SK-N-SH treated with all-trans-retinoic acid at 6 μM for 48 hours (cell line): ENCODE measurements around the gene PPL.

Source experiments
- ATAC-seq: fragments of 200-7000 bp; cut with Tn5 transposase; 3 replicates; pipeline ENCODE4 v1.9.1; 2020; ENCODE audit warnings: mild to moderate bottlenecking, moderate library complexity
- ARNTL ChIP-seq: fragments of 450-650 bp; formaldehyde crosslinking; IDR thresholded peaks from 2 replicates; pipeline ENCODE4 v1.5.0; 2020; ENCODE audit warnings: low read depth, mild to moderate bottlenecking, moderate library complexity, borderline replicate concordance
- BACH2 ChIP-seq: fragments of 250-450 bp; sonication (Bioruptor Pico); IDR thresholded peaks from 2 replicates; pipeline ENCODE4 v1.9.0; 2021; ENCODE audit warnings: mild to moderate bottlenecking, borderline replicate concordance
- CSDC2 ChIP-seq: fragments of 250-450 bp; sonication (Bioruptor Pico); IDR thresholded peaks from 2 replicates; pipeline ENCODE4 v1.5.0; 2020; ENCODE audit warnings: mild to moderate bottlenecking, moderate library complexity
- CSRNP3 ChIP-seq: fragments of 250-450 bp; sonication (Bioruptor Pico); IDR thresholded peaks from 2 replicates; pipeline ENCODE4 v1.5.1; 2021; ENCODE audit warnings: mild to moderate bottlenecking, moderate library complexity
- ESRRG ChIP-seq: fragments of 250-450 bp; sonication (Bioruptor Pico); IDR thresholded peaks from 2 replicates; pipeline ENCODE4 v1.6.1; 2021; ENCODE audit warnings: mild to moderate bottlenecking
- GLIS3 ChIP-seq: fragments of 250-450 bp; sonication (Bioruptor Pico); IDR thresholded peaks from 2 replicates; pipeline ENCODE4 v1.5.0; 2020; ENCODE audit warnings: mild to moderate bottlenecking, moderate library complexity
- ISL1 ChIP-seq: fragments of 250-450 bp; sonication (Bioruptor Pico); IDR thresholded peaks from 2 replicates; pipeline ENCODE4 v2.1.2; 2022; ENCODE audit warnings: mild to moderate bottlenecking, moderate library complexity
- OSR1 ChIP-seq: fragments of 250-450 bp; sonication (Bioruptor Pico); IDR thresholded peaks from 2 replicates; pipeline ENCODE4 v1.8.0; 2022; ENCODE audit warnings: moderate library complexity, mild to moderate bottlenecking, inconsistent platforms
- POU6F1 ChIP-seq: fragments of 250-450 bp; sonication (Bioruptor Pico); IDR thresholded peaks from 2 replicates; pipeline ENCODE4 v1.8.0; 2021; ENCODE audit warnings: low read depth, mild to moderate bottlenecking, moderate library complexity, borderline replicate concordance
- RARB ChIP-seq: fragments of 250-450 bp; sonication (Bioruptor Pico); IDR thresholded peaks from 2 replicates; pipeline ENCODE4 v1.8.0; 2021; ENCODE audit warnings: mild to moderate bottlenecking, moderate library complexity
- SNAI2 ChIP-seq: fragments of 250-450 bp; sonication (Bioruptor Pico); IDR thresholded peaks from 2 replicates; pipeline ENCODE4 v1.5.0; 2020; ENCODE audit warnings: mild to moderate bottlenecking, moderate library complexity
- TCF4 ChIP-seq: fragments of 250-450 bp; sonication (Bioruptor Pico); IDR thresholded peaks from 2 replicates; pipeline ENCODE4 v1.8.0; 2021; ENCODE audit warnings: mild to moderate bottlenecking, moderate library complexity, borderline replicate concordance
- TOX ChIP-seq: fragments of 250-450 bp; sonication (Bioruptor Pico); IDR thresholded peaks from 2 replicates; pipeline ENCODE4 v1.8.0; 2021; ENCODE audit warnings: mild to moderate bottlenecking, moderate library complexity, borderline replicate concordance
- TSHZ2 ChIP-seq: fragments of 250-450 bp; sonication (Bioruptor Pico); IDR thresholded peaks from 2 replicates; pipeline ENCODE4 v1.5.0; 2020; ENCODE audit warnings: mild to moderate bottlenecking, moderate library complexity
- ZC3H10 ChIP-seq: fragments of 250-450 bp; sonication (Bioruptor Pico); IDR thresholded peaks from 2 replicates; pipeline ENCODE4 v1.5.1; 2021; ENCODE audit warnings: mild to moderate bottlenecking, moderate library complexity
- ZFP3 ChIP-seq: fragments of 250-450 bp; sonication (Bioruptor Pico); IDR thresholded peaks from 2 replicates; pipeline ENCODE4 v1.5.0; 2020; ENCODE audit warnings: mild to moderate bottlenecking, moderate library complexity
- ZFP30 ChIP-seq: fragments of 450-650 bp; formaldehyde crosslinking; IDR thresholded peaks from 2 replicates; pipeline ENCODE4 v1.5.0; 2022; ENCODE audit warnings: mild to moderate bottlenecking, moderate library complexity
- ZNF70 ChIP-seq: fragments of 450-650 bp; formaldehyde crosslinking; IDR thresholded peaks from 2 replicates; pipeline ENCODE4 v1.5.0; 2020; ENCODE audit warnings: mild to moderate bottlenecking, moderate library complexity
- ZNF8 ChIP-seq: fragments of 450-650 bp; formaldehyde crosslinking; IDR thresholded peaks from 2 replicates; pipeline ENCODE4 v1.5.0; 2020; ENCODE audit warnings: mild to moderate bottlenecking, moderate library complexity
- TF ChIP-seq, protein P1 (sequence below): fragments of 250-450 bp; sonication (Bioruptor Pico); IDR thresholded peaks from 2 replicates; pipeline ENCODE4 v1.5.1; 2020; ENCODE audit warnings: low read depth, mild to moderate bottlenecking, moderate library complexity

PPL gene

GRCh38 chr16:4911970-4912386 lies 25.0 kb downstream of the PPL start:
- ATAC-seq, result no peak
- TF ChIP-seq TCF4 (CRISPR knock-in tag) (no peak), ZNF8 (CRISPR knock-in tag) (no peak), ESRRG (no peak), TOX (CRISPR knock-in tag) (no peak), ZFP3 (CRISPR knock-in tag) (no peak), ISL1 (CRISPR knock-in tag) (no peak), RARB (CRISPR knock-in tag) (no peak), ZNF70 (CRISPR knock-in tag) (no peak), CSDC2 (CRISPR knock-in tag) (no peak), TSHZ2 (CRISPR knock-in tag) (no peak)

- ATAC-seq, result no peak
- TF ChIP-seq SNAI2 (CRISPR knock-in tag) (no peak), BACH2 (CRISPR knock-in tag) (no peak), CSDC2 (CRISPR knock-in tag) (no peak), GLIS3 (CRISPR knock-in tag) (no peak), ZNF8 (CRISPR knock-in tag) (no peak), ZNF70 (CRISPR knock-in tag) (no peak), TOX (CRISPR knock-in tag) (no peak), TCF4 (CRISPR knock-in tag) (no peak)
Observed at GRCh38 chr16:4910828-4911227, 26.1 kb downstream of the PPL start.

DNA sequence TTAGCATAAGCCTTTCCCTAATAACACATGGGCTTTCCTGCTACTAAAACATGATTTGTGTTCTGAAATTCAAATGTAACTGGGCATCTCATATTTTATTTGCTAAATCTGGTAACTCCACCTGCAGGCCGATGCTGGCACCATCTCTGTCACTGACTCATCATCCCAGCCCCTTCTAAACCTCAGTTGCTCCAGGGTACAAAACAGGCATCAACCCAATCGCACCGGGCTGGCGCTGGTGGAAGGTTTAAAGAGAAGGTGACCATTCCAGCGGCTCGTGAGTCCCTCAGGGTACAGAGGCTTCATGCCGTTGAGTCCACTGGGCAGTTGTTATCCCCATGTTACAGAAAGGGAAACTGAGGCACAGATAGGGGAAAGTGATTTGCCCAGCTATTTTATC lies 27.1 kb downstream of the PPL start:
- no peak for ATAC-seq

More for the DNA sequence above, 27.1 kb downstream of the PPL start:
- no peak for TF ChIP-seq TCF4 (CRISPR knock-in tag)
- TF ChIP-seq ZFP30, result no peak
- TF ChIP-seq ZFP3 (CRISPR knock-in tag), result no peak
- no peak for TF ChIP-seq OSR1
- no peak for TF ChIP-seq SNAI2 (CRISPR knock-in tag)
- TF ChIP-seq CSRNP3 (CRISPR knock-in tag), result no peak
- TF ChIP-seq RARB (CRISPR knock-in tag), result no peak
- no peak for TF ChIP-seq TSHZ2 (CRISPR knock-in tag)
- TF ChIP-seq CSDC2 (CRISPR knock-in tag), result no peak
- TF ChIP-seq ZNF70 (CRISPR knock-in tag), result no peak
- TF ChIP-seq ZC3H10 (CRISPR knock-in tag), result no peak
- TF ChIP-seq, protein P1, sequence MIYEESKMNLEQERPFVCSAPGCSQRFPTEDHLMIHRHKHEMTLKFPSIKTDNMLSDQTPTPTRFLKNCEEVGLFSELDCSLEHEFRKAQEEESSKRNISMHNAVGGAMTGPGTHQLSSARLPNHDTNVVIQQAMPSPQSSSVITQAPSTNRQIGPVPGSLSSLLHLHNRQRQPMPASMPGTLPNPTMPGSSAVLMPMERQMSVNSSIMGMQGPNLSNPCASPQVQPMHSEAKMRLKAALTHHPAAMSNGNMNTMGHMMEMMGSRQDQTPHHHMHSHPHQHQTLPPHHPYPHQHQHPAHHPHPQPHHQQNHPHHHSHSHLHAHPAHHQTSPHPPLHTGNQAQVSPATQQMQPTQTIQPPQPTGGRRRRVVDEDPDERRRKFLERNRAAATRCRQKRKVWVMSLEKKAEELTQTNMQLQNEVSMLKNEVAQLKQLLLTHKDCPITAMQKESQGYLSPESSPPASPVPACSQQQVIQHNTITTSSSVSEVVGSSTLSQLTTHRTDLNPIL (CRISPR knock-in tag), result no peak
- TF ChIP-seq ISL1 (CRISPR knock-in tag), result no peak
- no peak for TF ChIP-seq POU6F1 (CRISPR knock-in tag)
- no peak for TF ChIP-seq BACH2 (CRISPR knock-in tag)
- no peak for TF ChIP-seq ARNTL (CRISPR knock-in tag)
- TF ChIP-seq TOX (CRISPR knock-in tag), result no peak
- TF ChIP-seq GLIS3 (CRISPR knock-in tag), result no peak
